Kidney glomerular epithelial cell (primary cell): ENCODE data around the gene NEMP2.

ENCODE experiments used
- DNase-seq: peaks from one replicate; lab custom pipeline; 2025; lab: John Stamatoyannopoulos, UW

Gene NEMP2

DNA sequence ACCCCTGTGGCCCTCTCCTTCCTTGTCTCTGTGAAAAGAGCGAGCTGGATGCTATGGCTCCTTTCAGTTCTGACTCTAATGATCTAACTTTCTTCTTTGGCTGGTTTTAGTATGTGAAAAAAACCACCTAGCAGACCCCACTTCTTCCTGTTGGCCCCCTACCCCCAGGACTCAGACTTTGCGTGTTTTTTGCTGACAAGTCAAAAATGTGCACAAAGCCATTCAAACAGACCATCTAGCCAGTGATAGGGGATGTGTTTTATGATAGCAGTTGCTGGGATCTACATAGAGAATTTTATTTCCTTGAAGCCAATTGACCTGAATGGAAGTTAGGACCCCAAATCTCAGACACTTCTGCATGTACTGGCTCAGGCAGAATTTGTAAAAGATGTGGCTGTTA is 77.3 kb downstream of the NEMP2 start:
- no peak for DNase-seq

DNA sequence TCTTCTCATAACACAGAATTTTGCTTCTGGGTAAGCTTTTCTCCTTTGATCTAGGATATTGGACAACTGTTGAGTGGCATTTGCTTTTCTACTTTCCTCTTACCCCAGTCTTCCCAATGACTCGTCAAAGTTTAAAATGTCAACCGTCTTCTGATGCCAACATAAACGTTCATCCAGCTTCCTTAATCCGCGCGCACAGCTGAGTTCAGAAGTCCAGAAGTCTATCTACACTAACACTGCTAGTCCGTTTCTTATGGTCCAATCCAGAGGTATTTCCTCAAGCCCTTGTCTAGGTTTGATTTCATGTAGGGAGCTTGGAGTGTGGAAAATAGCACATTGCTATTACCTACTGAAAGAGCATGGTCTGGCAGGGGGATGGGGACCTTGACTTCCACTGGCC is 77.7 kb downstream of the NEMP2 start:
- DNase-seq = no peak

DNA sequence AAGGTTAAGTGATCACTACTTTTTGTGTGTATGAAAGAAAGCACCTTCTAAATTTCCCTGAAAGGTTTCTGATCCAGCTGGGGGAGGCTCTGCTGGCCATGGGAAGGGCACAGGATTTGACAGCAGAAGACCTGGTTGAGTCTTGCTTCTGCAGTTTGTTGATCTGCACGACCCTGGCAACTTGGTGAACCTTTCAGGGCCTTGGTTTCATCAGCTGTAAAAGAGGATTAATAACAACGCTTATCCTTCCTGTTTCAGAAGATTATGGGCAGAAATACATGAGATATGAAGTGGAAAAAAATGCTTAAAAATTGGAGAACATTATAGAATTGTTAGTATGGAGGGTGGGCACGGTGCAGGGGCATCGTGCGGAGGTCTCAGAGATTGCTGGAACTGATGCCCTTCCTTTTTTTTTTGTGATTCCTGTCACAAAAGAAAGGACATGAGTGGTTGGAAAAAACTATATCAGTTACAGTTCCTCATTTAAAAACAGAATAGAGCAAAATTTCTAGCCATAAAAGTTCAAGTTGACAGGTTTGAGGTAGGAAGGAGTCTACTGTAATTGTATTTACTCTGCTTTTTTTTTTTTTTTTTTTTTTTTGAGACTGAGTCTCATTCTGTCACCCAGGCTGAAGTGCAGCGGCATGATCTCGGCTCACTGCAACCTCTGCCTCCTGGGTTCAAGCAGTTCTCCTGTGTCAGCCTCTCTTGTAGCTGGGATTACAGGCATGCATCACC is 79.0 kb downstream of the NEMP2 start:
- no peak for DNase-seq

DNA sequence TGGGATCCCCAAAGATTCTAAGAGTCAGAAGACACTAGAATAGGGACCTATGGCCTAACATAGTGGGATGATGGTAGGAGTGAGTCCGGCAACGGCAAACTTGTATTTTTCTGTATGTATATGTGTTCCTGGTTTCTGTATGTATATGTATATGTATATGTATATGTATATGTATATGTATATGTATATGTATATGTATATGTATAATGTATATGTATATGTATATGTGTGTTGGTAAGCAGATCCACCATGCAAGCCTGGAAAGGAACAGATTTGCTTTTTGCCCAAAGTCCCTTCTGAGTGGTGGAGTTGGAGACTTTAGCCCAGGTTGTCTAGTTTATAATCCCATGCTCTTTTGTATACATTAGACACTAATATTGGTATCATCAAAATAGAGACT is 79.7 kb downstream of the NEMP2 start:
- no peak for DNase-seq
